GM19455 (cell line): ENCODE data around the gene ZFAND6.
"Not testable (repeated sequence)": the region's sequence is repeated elsewhere in the genome, so short reads cannot be mapped to it uniquely, and the experiment has no call there.

Experiments used
- ATAC-seq: cut with Tn5 transposase; IDR thresholded peaks from one replicate; pipeline ENCODE4 v1.9.1; 2021; ENCODE audit not compliant: unreplicated experiment

ZFAND6 gene

DNA sequence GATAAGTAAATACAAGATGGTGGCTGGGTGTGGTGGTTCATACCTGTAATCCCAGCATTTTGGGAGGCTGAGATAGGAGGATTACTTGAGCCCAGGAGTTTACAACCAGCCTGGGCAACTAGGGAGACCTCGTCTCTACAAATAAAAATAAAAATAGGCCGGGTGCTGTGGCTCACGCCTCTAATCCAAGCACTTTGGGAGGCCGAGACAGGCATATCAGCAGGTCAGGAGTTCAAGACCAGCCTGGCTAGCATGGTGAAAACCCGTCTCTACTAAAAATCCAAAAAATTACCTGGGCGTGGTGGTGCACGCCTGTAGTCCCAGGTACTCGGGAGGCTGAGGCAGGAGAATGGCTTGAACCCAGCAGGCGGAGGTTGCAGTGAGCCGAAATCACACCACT lies 14.3 kb upstream of the ZFAND6 start:
- not testable (repeated sequence) for ATAC-seq

DNA sequence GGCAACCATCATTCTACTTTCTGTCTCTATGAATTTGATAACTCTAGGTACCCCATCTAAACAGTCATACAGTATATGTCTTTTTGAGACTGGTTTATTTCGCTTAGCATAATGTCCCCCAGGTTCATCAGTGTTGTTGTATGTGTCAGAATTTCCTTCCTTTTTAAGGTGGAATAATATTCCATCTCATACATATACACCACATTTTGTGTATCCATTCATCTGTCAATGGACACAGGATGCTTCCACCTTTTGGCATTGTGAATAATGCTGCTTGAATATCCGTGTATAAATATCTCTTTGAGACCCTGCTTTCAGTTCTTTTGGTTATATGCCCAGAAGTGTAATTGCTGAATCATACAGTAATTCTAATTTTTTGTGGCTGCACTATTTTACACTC lies 10.4 kb upstream of the ZFAND6 start:
- ATAC-seq: no peak

DNA sequence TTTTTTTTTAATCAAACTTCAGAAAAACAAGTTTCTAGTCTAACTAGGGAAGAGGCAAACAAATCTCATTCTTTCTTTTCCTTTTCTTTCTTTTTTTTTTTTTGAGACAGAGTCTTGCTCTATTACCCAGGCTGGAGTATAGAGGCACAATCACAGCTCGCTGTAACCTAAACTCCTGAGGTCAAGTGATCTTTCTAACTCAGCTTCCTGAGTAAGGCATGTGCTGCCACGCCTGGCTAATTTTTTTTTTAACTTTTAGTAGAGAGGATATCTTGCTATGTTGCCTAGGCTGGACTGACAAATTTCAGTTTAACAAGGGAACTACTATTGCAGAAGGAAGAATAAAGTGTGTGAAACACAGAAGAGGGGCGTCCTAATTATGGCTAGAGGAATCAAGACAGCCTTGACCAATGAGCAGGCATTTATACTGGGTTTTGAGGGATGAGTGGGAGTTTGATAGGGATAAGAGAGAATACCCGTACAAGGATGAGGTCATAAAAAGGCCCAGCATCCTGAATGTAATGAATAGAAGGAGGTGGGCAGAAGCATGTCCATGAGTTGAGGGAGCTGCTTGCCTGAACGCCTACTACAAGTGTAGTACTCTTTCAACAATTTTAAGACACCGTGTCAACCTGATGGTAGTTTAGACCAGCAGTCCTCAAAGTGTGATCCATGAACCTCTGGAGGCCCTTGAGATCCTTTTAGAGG lies 6.7 kb upstream of the ZFAND6 start:
- no peak for ATAC-seq

DNA sequence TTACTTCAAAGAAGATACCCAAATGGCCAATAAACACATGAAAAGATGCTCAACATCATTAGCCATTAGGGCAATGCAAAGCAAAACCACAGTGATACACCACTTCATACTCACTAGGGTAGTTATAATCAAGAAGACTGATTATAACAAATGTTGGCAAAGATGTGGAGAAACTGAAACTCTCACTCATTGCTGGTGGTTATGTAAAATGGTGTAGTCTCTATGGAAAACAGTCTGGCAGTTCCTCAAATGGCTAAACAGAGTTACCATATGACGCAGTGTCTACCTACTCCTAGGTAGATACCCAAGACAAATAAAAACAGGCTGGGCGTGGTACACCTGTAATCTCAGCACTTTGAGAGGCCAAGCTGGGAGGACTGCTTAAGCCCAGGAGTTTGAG lies 3.5 kb upstream of the ZFAND6 start:
- no peak for ATAC-seq

DNA sequence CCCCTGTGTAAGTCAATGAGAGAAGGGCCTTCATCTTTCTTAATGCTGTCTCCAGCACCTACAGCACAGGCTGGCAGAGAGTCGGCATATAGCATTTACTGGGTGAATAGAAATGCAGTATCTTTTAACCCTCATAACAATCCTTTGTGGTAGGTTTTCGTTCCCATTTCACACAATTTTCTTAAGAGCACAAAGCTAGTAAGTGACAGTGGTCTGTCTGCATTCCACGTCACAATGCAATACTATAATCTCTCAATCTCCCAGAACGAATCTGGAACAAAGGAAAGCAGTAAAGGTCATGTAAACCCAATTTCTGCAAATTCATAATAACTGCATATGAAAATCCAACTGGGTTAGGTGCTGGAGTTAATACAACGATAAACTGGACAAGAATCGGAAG lies 1.4 kb upstream of the ZFAND6 start:
- no peak for ATAC-seq

DNA sequence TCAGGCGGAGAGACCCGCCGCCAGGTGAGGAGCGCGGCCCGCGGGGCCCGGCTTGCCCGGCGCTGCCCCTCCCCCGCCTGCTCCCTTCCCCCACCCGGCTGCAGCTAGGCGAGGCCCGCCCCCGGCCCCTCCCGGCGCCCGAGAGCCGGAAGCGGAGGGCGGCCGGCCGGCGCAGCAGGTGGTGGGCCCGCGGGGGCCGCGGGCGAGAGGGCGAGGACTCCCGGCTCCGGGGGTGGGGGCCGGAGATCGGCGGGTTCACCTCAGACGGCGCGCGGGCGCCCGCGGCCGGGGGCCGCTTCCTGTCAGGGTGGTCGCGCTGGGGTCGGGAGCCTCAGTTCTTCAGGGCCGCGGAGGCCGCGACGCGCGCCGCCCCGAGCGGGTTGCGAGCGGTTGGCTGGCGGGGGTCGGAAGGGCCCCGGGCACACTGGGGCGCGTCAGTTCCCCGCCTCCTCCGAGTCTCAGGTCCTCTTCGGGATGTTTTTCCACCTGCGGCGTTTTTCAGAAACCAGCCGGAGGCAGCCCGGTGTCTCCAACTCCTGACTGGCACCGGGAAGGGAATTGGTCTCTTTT lies 395 bp downstream of the ZFAND6 start:
- peak; percentile 56 for ATAC-seq

DNA sequence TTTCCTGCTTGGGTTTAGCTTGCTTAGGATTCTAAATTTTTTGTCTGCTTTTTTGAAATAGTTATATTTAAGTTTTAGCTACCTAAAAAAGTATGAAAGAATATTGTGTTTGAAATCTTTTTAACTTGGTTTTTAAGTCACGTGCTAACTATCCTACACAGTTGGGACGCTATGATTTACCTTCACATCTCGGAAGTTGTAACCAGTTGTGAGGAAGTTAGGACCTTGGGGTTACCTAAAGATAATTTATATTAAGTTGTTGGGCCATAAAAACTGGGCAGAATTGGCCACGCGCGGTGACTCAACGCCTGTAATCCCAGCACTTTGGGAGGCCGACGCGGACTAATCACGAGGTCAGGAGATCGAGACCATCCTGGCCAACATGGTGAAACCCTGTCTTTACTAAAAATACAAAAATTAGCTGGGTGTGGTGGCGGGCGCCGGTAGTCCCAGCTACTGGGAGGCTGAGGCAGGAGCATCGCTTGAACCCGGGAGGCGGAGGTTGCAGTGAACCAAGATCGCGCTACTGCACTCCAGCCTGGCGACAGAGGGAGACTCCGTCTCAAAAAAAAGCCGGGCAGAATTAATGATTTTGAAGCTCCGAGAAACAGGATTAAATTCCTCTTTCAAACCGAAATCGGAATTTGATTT lies 1.0 kb downstream of the ZFAND6 start:
- ATAC-seq: no peak

DNA sequence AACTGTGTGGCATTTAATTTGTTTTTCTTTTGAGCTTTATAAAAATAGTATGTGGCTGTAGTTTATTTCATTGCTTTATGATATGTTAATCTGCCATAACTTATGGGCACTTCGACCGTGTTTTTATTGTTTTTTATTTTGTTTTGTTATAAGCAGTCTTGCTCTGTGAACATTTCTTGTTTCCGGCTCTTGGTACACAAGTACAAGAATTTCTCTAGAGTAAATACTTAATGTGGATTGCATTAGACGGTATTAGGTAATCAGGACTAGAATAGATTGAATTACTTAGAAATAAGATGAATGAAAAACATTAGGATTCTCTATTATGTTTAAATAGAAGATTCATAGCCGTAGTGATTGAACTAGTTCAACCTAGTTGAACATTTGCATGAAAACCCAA lies 2.1 kb downstream of the ZFAND6 start:
- no peak for ATAC-seq

DNA sequence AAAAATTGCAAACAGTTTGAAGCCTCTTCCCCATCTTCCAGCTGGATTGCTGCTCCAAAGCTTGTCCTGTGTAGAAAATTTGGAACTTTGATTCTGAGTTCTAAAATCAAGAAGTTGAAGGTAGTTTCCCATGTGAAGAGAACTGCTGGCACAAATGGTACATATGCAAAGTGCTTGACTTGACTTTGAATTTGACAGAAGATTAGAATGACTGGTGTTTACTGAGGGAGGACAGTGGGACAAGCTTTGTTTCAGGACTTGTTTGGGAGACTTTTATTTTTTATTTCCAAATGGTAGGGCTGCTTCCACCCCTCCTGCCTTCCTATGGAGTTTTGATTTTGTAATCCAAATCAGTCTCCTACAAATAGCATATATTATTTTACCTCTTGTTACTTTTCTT lies 7.4 kb downstream of the ZFAND6 start:
- ATAC-seq: no peak

DNA sequence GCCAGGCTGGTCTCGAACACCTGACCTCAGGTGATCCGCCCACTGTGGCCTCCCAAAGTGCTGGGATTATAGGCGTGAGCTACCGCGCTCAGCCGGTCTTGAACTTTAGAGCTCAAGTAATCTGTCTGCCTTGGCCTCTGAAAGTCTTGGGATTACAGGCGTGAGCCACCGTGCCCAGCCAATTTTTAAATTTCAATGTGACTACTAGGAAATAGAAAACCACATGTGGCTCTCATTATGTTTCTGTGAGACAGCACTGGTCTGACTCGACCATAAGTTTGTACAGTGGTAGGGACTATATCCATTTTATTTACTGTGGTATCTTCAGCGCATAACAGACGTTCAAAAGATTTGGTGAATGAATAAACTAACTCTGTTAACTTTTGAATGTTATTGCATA lies 9.1 kb downstream of the ZFAND6 start:
- no peak for ATAC-seq

DNA sequence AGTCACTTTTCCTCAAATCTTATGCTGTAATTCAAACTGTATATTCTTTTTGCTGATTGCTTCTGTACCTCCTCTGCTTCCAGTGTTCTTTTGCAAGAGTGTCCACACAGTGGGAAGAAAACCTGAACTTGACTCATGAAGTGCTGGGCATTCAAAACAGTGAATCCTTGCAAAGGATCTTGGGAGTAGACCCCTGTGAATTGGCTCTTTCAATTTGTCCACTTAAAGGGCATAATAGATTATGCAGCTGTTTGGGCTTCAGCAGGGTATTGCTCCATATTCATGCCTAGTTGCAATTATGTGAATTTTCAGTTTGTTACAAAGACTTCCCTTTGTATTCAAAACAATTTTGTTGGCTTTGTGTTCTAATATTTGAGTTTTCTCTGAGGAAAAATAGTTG lies 11.4 kb downstream of the ZFAND6 start:
- no peak for ATAC-seq

DNA sequence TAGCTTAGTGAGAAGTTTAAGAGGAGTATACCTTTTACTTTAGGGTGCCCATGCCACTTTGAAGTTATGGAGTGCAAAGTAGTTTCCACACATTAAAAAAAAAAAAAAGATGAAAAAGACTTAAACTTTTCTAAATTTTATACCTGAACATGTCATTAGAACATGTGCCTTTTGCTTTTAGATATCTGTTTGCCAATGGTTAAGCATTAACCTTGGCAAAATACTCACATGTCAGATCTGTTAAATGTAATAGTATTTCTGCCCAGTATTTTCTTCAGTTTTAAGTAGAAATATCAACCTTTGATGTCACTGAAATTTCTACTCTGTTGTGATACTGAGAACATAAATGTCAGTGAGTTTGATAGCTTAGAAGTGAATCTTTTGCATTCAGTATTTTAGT lies 12.2 kb downstream of the ZFAND6 start:
- ATAC-seq: no peak

DNA sequence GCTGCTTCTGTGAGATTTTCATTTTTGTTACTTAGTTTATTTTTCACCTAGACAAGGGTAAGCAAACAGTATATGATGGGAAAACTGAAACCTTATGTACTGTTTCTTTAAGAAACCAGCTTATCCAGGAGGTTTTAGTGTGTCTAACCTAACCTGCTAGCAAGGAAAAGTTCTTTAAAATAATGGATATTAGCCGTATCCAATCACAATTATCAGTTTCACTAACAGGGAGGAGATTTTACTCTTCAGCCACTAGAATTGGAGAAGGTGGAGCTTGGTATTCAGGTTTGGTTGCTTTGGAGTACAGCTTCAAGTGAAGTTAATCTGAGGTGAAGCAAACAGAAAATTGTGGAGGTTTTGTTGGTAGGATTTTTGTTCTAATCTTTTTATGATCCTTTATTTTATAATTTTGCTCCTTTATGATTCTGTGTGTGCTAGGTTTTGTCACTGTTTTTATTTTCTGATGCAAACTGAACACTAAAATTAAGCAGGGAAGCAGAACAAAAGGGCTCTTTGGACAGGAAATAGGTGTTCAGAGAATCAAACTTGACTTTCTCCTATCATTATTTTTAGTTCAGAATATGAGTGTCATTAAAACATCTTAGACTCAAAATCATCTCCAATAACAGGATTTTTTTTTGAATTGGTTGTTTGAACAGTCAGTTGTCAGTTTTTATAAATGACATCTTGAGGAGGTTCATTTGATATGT lies 13.0 kb downstream of the ZFAND6 start:
- peak; percentile 69 for ATAC-seq

DNA sequence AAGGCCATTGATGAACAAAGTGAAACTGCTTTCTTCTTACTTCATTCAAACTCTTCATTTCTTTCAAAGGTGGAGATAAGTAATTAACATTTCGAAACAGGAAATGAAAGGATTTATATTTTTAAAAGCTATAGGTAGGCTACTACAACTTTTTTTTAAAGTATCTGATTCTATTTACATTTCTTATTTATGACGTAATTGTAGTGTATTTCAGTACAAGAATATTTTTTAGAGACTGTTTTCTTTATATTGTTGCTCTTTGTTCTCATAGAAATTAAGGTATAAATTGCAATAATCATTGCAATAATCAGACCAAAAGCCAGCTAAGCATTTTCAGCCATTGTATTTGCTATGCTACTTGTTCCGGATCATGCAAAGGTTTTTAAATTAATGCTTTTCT lies 13.7 kb downstream of the ZFAND6 start:
- no peak for ATAC-seq

DNA sequence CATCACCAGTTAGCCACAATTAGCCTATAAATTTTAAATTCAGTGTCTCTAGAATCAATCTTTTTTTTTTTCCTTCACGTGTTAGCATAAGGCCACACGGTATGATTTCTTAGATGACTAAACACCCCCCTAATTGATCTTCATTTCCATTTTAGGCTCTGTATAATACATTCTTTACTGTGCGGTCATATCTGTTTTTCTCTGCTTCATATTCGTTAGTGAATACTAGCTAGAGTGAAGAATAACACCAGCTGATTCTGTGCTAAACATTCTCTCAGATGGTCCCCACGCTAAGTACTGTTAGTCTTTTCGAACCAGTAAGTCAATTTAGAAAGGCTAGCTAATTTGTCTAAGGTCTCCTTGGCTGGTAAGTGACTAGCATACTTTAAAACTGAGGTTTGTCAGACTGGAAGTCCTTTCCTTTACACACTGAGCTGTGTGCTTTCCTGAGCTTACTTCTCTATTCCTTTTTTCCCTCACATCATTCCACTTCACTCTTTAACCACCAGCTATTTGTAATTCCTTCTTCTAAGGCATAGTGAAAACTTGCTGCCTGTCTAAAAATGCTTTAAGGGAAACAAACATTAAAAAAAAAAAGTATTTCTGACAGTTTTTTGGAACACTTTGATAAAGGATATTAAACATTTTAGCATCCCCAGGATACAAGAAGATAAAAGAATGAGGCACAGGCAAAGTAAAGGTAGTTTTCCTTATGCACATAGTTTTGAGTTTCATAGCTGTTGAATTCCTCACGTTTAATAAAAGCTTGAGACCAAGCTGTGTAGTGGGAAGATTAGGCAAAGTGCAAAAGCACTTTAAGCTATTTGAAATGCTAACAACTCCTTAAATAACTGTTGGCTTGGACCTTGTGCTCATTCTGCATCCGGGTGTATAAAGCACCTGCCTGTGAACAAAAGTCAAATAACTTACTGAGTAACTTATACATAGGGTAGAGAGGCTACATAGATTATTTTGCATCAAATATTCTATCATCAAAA lies 17.1 kb downstream of the ZFAND6 start:
- no peak for ATAC-seq

DNA sequence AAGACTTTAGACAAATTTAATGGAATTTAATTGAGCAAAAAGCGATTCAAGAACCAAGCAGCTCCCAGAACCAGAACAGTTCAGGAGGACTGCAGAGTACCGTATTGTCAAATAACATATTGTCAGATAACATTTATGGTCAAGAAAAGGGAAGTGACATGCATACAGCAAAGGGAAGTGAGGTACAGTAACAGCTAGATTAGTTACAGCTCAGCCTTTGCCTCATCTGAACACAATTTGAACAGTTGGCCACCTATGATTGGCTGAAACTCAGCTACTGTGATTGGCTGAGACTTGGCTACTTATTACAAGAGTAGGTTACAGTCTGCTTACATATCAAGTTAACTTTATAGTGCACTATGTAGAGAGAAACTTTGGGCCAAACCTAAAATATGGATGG lies 21.9 kb downstream of the ZFAND6 start:
- ATAC-seq: no peak

DNA sequence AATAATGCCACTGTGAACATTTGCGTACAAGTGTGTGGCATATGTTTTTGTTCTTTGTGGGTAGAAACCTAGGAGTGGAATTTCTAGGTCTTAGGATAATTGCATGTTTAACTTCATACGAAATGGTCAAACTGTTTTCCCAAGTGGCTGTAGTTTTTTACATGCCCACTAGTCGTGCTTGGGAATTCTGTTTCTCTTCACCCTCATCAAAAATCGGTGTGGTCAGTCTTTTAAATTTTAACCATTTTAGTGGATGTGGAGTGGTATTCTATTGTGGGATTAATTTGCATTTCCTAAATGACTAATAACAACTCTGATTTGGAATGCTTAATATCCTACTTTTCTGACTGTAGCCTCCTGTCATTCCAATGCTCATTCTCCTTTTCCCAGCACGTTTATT lies 27.6 kb downstream of the ZFAND6 start:
- ATAC-seq: no peak

DNA sequence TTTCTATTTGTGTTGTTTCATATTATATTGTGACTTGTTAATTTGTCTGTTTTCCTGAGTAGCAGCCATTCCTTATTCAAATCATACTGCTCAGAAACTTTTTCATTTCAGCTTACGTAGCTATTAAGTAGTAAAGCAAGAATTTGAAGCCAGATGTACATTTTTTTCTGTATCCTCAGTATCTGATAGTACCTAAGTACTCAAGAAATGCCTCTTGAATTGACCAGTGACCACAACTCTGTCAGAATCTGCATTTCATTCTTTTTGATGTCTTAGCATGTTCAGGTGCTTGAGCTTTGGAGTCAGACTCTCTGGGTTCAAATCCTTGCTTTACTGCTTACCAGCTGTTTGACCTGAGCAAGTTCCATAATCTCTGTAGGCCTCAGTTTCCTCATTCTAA lies 30.6 kb downstream of the ZFAND6 start:
- no peak for ATAC-seq

DNA sequence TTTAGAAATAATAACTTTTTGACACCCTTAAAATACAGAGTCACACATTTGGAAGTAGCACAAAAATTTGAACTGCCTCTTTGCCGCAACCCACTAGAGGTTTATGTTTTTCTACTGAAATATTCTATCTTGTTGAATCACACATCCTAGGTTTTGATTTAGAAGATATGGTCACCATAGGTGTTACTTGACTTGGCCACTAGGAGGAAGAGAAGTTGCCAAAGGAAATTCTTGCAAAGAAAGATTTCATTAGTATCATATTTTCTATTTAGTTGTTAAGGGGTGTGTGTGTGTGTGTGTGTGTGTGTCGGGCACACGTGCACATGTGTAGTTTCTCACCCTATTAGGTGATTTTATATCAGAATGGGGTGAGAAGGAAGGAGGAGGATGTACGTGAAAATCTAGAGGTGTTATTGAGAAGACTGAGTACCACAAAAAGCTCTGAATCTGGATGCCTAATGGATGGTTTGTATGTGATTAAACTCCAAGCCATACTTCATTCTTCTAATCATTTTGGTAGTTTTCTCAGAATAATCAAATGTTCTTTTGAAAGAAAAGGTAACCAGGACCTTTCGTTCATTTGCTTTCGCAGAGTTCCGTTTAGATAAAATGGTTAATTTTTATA lies 31.5 kb downstream of the ZFAND6 start:
- ATAC-seq: no peak

DNA sequence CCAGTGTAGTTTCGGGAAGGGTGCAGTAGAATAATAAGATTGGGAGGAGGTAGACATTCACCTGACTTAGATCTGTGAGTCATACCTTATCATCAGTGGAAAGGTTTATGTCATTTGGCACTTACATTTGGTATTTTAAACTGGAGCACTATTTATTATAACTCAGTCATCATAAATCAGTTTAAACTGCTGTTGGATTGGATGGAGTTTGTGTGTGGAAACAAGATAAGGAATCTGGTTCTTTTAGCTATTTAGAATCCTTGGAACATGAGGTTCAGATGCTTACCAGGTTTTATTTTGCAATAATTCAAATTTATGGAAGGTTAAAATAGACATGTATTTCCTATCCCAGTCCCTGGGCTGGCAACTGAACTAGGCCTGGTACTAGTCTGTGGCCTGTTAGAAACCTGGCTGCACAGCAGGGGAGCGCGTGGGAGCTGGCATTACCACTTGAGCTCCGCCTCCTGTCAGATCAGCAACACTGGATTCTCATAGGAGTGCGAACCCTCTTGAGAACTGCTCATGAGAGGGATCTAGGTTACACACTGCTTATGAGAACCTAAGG lies 34.5 kb downstream of the ZFAND6 start:
- ATAC-seq: no peak
